Activated CD4-positive, alpha-beta T cell treated with anti-CD3 and anti-CD28 coated beads, Interleukin-10, Interleukin-2, amounts not matched to agents 100 ng/mL and 50 ng/mL, durations not matched to agents 16 hours and 8 hours (primary cell): ENCODE data around the gene PRM1.

Source experiments
- DNase-seq: peaks from one replicate; pipeline ENCODE4 v3.0.0-alpha.2; 2020

Gene PRM1

GRCh38 chr16:11232852-11233726, 48.0 kb downstream of the PRM1 start:
- DNase-seq: peak; percentile 98

- DNase-seq: no peak
Observed at GRCh38 chr16:11232302-11232851, 48.8 kb downstream of the PRM1 start.

GRCh38 chr16:11231367-11231970, 49.7 kb downstream of the PRM1 start:
- no peak for DNase-seq
